HG03520 (cell line): ENCODE data around the gene ARHGAP32.

Source experiments
- ATAC-seq: cut with Tn5 transposase; IDR thresholded peaks from one replicate; pipeline ENCODE4 v1.9.1; 2021; ENCODE audit warnings: mild to moderate bottlenecking, moderate library complexity; ENCODE audit not compliant: unreplicated experiment

The ARHGAP32 gene

GRCh38 chr11:128963744-128964325 lies 228.3 kb downstream of the ARHGAP32 start:
- ATAC-seq: no peak

- ATAC-seq: no peak
These were observed 229.2 kb downstream of the ARHGAP32 start for GRCh38 chr11:128962896-128963295.

- no peak for ATAC-seq
These were observed 230.5 kb downstream of the ARHGAP32 start for GRCh38 chr11:128961645-128962044.

GRCh38 chr11:128957202-128957482 lies 235.0 kb downstream of the ARHGAP32 start:
- ATAC-seq: no peak

GRCh38 chr11:128956401-128957201 lies 235.5 kb downstream of the ARHGAP32 start:
- peak; percentile 48 for ATAC-seq

- no peak for ATAC-seq
These were observed 236.5 kb downstream of the ARHGAP32 start for GRCh38 chr11:128955636-128956035.

- no peak for ATAC-seq
These were observed 239.0 kb downstream of the ARHGAP32 start for GRCh38 chr11:128953151-128953550.

- ATAC-seq: no peak
These were observed 242.2 kb downstream of the ARHGAP32 start for GRCh38 chr11:128949791-128950454.

GRCh38 chr11:128948583-128948982 lies 243.5 kb downstream of the ARHGAP32 start:
- ATAC-seq: no peak

GRCh38 chr11:128947773-128948172 lies 244.4 kb downstream of the ARHGAP32 start:
- no peak for ATAC-seq

- no peak for ATAC-seq
These were observed 245.5 kb downstream of the ARHGAP32 start for GRCh38 chr11:128946648-128947047.

- ATAC-seq: no peak
These were observed 248.6 kb downstream of the ARHGAP32 start for GRCh38 chr11:128943428-128943976.

GRCh38 chr11:128942817-128943427 lies 249.2 kb downstream of the ARHGAP32 start, which contains the start of gene TP53AIP1:
TP53AIP1 (minus strand) TSS chr11:128942871; CDS start chr11:128937818, 5,053 bp downstream.
- ATAC-seq: no peak

- ATAC-seq: no peak
These were observed 249.9 kb downstream of the ARHGAP32 start for GRCh38 chr11:128942272-128942612.

- no peak for ATAC-seq
These were observed 250.4 kb downstream of the ARHGAP32 start for GRCh38 chr11:128941573-128942271.

- ATAC-seq: no peak
These were observed 251.0 kb downstream of the ARHGAP32 start for GRCh38 chr11:128941110-128941509.

GRCh38 chr11:128940603-128941002 lies 251.5 kb downstream of the ARHGAP32 start:
- no peak for ATAC-seq

- ATAC-seq: no peak
These were observed 252.0 kb downstream of the ARHGAP32 start for GRCh38 chr11:128940156-128940555.

GRCh38 chr11:128939591-128939990 lies 252.5 kb downstream of the ARHGAP32 start:
- no peak for ATAC-seq

- ATAC-seq: no peak
These were observed 253.8 kb downstream of the ARHGAP32 start for GRCh38 chr11:128938156-128938885.
